ENCODE measurements around the gene KLHL26. TPM values are rescaled to one million over a fixed set of nuclear protein-coding genes. Genes with fewer than 3 reads are reported as not detected.

The KLHL26 gene
- total RNA-seq, 1 experiment from 2014 or later, result 17.1 TPM

- no peak for TF ChIP-seq EZH2phosphoT487 (IDR thresholded peaks at IDR 0.05; ENCODE audit: borderline replicate concordance)
- no peak for TF ChIP-seq MAX (IDR thresholded peaks at IDR 0.05)
- no peak for TF ChIP-seq SRF (IDR thresholded peaks at IDR 0.05; ENCODE audit: low read depth)
- TF ChIP-seq EZH2 (IDR thresholded peaks at IDR 0.05), result no peak
- no peak for TF ChIP-seq TCF7L2 (IDR thresholded peaks at IDR 0.05; ENCODE audit: borderline replicate concordance, extremely low read depth, insufficient read depth, insufficient read length)
- TF ChIP-seq YY1 (IDR thresholded peaks at IDR 0.05; ENCODE audit: extremely low read depth, insufficient replicate concordance, low read depth, low read length), result no peak
- no peak for TF ChIP-seq POLR2AphosphoS5 (IDR thresholded peaks at IDR 0.05; ENCODE audit: low read depth, low read length)
- no peak for TF ChIP-seq ZNF274 (IDR thresholded peaks at IDR 0.05; ENCODE audit: low read depth, low read length)
- no peak for TF ChIP-seq ATF3 (IDR thresholded peaks at IDR 0.05)
- TF ChIP-seq EGR1 (IDR thresholded peaks at IDR 0.05; ENCODE audit: low read depth), result no peak
- TF ChIP-seq ELF1 (IDR thresholded peaks at IDR 0.05; ENCODE audit: borderline replicate concordance, low read depth), result no peak
- no peak for TF ChIP-seq CBX3 (IDR thresholded peaks at IDR 0.05; ENCODE audit: low read depth)
- TF ChIP-seq SIN3A (IDR thresholded peaks at IDR 0.05; ENCODE audit: low read depth), result no peak
- no peak for TF ChIP-seq ZFX (IDR thresholded peaks at IDR 0.05)
- no peak for TF ChIP-seq POLR2A (IDR thresholded peaks at IDR 0.05; ENCODE audit: borderline replicate concordance, extremely low read depth, insufficient read depth, insufficient read length)
- TF ChIP-seq ZBTB33 (IDR thresholded peaks at IDR 0.05; ENCODE audit: extremely low read depth, insufficient replicate concordance, low read length), result no peak
- Histone ChIP-seq H3K4me3 (replicated peaks in 1 of 2; ENCODE audit: low read depth in 1 of 2, low read length in 2 of 2) (no peak overlapping the region), H3K9me3 (ENCODE audit: control insufficient read depth in 1 of 2, insufficient read depth in 1 of 2, low read depth in 1 of 2, low read length in 2 of 2) (no peaks in the 10 kb centered on the region), H3K9ac (ENCODE audit: low read length) (no peak overlapping the region), H3K79me2 (ENCODE audit: insufficient read depth, low read length) (no peaks in the 10 kb centered on the region), H4K20me1 (ENCODE audit: insufficient read depth) (no peaks in the 10 kb centered on the region), H3K9me2 (ENCODE audit: insufficient read depth) (no peaks in the 10 kb centered on the region), H3K4me1 (ENCODE audit: control insufficient read depth in 1 of 2, insufficient read depth in 2 of 2, low read length in 2 of 2) (peaks cover 15 to 17% of the 10 kb centered on the region in 2 experiments), H3K36me3 (ENCODE audit: control insufficient read depth in 1 of 2, insufficient read depth in 2 of 2, low read length in 2 of 2) (no peaks in the 10 kb centered on the region), H3K27ac (ENCODE audit: low read depth, low read length) (no peak overlapping the region), H3K4me2 (ENCODE audit: low read length) (no peak overlapping the region), H2AFZ (ENCODE audit: low read depth, low read length, poor library complexity, severe bottlenecking) (no peak overlapping the region), H3K27me3 (ENCODE audit: insufficient read depth, low read length) (peaks cover 4% of the 10 kb centered on the region; the same call in 1 of the 2 replicates)
- ChIA-PET POLR2A (no interaction called here), RAD21 (ENCODE audit: low non-redundant PET in 1 of 2, low total read pairs in 2 of 2, uncharacterized antibody in 2 of 2, unreplicated experiment in 2 of 2) (no interaction called here), CTCF (no interaction called here)
- DNase-seq (ENCODE audit: low read depth, low spot score), result no peak
- ATAC-seq, result no peak
- intact Hi-C loops (cut with micrococcal nuclease), result no loop called here
- no TSS peak for BruUV-seq (replicated peaks)
Observed at GRCh38 chr19:18603958-18604819, 32.6 kb upstream of the KLHL26 start.

All from HCT116 (cell line).